CD4-positive, alpha-beta T cell treated with Interleukin-12 subunit alpha and Interleukin-12 subunit beta, for 1 hour (primary cell): ENCODE data around the gene ARAP2.

Experiments
- DNase-seq: peaks from one replicate; pipeline ENCODE4 v3.0.0-alpha.2; 2020

ARAP2 gene

DNA sequence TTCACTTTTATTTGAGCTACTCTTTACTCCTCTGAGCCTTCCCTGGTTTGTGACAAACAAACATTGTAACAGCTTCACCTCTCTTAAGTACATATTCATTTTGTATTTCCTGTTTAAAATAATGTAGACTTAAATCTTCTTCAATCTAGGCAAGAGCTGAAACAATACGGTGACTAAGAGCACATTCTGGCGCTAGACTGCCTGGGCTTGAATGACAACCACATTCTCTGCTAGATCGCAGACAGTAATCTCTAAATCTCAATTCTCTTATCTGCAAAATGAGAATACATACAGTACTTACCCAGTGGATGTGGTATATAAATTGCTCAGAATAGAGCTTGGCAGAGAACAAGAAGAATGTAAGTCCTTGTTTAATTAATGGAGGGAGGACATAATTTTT, 144.8 kb downstream of the ARAP2 start:
- no peak for DNase-seq

DNA sequence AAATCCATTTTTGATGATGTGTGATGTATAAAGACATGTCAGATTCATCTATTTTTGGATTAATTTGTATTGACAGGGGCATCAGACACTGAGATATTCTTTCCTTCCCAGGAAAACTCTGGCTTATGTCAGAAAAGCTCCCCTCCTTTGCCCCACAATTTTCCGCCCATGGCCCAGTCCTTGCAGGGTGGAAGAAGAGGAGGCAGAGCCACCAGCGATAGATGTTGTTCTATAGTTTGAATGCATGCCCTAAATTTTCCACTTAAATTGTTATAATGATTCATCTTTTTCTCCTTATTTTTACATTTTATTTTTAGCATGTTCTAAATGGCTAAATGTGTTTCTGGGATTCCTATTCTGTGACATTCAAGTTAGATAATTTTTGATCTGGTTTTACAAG, 149.3 kb downstream of the ARAP2 start:
- DNase-seq, result no peak

DNA sequence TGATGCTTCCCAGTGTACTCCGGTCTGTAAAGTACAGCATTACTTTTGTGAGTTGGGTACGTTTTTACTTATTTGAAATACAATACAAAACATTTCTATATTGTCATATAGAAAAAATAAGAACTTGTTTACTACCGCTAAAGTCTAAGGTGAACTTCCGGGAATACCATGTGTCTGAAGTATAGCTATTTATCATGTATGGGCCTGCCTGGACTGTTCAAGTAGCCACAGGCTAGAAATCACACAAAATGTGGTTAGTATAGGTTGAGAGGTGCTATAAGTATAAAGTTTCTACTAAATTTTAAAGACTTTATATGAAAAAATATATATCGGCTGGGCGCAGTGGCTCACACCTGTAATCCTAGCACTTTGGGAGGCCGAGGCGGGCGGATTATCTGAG, 152.3 kb downstream of the ARAP2 start:
- DNase-seq, result no peak

DNA sequence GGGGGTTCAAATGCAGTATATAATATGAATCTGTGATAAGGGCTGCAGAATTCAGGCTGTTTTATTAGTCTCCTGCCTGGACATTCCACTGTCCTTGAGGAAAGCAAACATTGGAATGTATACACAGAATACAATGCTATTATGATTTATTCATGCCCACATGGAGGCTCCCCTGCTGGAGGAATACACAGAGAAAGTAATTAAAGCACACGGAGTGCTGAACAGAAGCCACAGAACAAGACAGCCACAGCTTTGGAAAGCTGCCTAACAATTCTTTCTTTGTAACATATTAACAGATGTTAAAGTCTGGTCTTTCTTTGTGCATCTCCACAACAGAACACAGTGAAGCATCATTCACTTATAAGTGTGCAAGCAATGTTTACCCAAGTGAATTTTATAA, 155.8 kb downstream of the ARAP2 start:
- no peak for DNase-seq

DNA sequence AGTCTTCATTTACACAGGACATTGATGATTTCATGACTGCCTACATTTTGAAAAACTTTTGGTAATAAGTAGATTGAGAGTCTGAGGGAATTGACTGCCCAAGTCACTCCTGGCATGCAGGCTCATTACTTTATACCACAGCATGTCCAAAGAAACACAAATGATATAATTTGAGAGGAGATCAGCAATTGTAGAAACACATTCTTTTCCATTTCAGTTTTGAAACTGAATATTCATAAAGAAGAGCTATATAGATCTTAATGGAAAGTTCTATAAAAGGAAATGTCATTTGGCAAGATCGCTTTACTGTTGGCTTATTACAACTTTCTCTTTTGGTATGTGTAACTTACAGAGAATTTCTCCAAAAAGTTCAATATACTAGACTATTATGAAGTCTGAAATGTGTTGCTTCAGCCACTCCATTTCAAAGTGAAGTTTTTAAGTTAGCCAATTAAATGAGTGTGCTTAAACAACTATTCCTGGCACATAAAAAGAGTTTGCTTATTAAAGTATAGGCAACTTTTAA, 158.0 kb downstream of the ARAP2 start:
- DNase-seq, result no peak

DNA sequence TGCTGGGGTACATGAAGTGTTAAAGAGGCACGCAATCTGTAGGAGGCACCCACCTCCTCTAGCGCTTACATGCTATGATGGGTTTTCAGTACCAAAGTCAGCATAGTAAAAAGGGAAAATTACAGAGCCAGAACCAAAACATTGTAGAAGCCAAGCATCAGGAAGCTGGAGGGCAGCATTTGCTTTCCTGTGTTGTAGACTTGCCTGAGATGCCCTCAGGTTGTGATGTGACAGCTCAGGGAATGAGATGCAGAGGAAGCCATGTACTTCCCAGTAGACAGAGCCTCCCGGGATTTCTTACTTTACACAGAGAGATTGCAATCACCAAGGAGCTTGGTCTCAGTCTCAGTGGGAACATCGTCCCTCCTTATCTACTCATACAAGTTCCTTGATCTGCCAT, 161.5 kb downstream of the ARAP2 start:
- DNase-seq, result no peak

DNA sequence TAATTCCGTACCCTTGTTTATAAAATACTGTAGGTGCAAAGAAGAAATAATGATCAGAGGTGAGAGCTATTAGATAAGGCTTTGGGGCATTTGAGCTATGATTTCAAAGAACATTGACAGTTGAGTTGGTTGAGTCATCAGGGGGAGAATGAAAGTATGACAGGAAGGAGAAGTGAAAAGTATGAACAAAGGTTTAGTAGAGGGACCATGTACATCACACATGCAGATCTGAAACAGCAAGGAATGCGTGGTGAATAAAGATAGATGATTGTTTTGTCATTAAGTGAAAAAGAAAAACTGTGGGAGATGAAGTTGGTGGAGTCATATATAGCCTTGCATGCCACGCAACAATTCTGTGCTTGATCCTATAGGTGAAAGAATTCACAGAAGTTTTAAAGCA, 163.1 kb downstream of the ARAP2 start:
- DNase-seq, result no peak

DNA sequence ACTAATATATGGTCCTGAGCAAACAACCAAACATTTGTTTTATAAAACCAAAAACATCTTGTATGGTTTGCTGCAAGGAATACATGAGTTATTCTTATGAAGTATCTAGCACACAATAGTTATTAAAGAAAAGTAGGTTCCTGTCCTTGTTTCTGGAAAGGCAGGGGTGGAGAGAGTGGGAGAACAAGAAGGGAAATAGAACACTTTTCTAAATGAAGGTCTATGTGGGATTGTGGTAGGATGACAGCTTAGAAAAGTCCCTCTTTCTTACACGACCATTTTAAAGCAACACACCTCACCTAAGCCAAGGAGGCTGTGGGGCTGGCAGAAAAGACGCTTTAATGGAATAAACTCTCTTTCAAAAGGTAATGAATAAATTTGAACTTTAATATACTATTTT, 164.6 kb downstream of the ARAP2 start:
- no peak for DNase-seq

DNA sequence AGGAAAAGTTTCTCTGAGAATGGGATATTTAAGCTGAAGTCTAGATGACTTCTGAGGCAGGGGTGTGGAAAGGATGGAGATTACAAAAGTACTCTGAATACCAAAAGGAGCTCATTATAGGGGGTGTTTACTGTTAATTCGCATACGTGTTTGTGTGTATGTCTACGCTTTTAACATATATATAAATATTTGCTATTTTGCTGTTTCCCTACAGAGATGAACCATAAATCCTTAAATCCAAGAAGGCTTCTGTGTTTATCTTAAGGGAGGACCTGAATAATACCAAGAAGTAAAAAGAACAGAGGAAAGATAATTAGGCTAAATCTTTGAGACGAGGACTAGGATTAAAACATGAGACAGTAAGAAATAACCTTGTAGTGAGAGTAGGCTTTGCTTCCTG, 166.0 kb downstream of the ARAP2 start:
- DNase-seq, result no peak

DNA sequence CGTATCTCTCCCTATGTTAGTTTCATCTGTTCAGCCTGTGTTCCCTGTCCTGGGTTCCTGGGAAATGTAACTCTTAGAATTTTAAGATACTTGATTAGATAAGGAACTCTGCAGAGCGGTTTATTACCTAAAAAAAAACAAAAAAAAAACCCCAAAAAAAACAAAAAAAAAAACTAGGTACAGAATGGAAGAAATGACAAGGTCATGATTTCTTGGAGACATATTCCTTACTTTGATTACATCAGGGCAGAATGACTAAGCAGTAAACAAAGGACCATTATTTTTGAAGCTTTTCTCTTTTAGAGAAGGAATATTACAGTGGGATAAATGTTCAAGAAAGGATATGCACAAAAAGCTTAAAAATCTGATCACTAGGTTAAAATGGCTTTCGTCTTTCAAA, 171.8 kb downstream of the ARAP2 start:
- DNase-seq, result no peak

DNA sequence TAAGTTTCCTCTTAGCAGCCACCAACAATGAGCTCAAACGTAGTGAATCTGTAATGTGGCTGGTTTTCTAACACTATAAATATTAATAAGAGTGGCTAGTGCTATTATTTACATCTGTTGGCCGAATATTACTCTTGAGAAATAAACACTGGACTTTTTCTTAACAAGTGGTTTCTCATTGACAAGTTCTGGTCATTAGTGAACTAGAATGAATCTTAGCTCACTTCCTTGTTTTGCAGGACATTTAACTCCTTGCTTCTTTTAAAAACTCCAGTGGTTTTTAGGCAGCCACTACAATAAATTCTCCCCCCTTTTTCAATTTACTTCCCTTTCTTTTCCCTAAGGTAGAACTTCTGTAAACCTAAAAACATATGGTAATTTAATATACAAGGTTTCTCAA, 177.2 kb downstream of the ARAP2 start:
- DNase-seq, result no peak

DNA sequence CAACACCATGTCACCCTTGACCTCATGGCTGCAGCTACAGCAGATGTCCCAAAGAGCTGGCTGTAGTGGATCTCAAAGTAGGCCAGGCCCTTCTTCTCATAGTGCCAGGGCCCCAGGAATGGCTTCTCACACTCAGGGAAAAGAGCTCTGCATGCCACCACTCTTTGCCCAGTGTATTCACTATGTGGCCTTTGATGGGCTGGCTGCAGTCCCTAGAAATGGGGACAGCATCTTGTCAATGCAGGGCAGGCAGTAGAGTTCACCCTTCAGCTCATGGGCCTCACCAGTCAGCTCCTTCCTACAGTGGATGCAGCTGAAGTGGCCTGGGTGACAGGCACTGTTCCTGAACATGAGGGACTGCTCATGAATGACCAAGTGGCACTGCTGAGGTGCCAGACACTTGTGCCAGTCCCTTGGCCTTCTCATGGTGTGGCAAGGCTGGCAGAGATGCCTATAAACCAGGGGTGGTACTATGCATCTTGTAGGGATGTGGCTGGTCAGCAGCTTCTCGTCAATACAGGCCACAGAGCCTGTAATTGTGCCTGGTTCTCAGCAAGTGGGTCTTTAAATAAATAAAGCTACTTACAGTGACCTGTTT, 178.9 kb downstream of the ARAP2 start:
- DNase-seq, result no peak

DNA sequence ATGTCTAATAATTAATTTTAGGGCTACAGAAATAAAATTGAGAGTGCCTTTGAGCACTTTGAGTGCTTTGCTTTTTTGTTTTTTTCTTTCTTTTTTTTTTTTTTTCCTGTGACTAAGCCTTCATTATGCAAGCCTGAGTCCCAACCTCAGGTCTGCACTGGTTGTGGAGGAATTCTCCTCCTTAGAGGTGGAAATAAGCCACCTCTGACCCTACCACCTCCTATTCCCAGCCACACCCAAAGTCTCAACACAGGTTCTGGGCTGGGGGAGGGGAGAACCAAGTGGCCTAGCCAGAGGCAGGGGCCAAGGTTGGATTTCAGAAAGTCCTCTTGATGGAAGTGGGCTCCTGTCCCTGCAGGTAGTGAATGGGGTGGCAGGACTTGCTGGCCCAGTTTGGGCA, 180.2 kb downstream of the ARAP2 start:
- no peak for DNase-seq

DNA sequence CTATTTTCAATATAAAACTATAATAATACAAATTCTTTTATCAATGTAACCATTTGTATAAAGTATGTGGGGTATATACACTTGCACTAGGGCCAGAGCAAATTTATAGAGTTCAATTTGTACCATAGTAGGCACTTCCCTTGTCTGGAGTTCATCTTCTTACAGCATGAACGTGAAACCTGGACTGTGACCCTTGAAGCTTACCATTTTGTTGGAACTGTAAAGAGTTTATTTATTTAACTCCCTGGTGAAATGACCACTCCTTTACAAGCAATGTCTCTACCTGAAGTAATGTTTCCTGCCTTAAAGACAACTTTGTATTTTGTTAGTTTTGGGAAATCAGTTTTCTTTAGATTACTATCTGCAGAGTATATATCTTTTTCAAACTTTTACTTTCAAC, 188.2 kb downstream of the ARAP2 start:
- DNase-seq, result no peak

DNA sequence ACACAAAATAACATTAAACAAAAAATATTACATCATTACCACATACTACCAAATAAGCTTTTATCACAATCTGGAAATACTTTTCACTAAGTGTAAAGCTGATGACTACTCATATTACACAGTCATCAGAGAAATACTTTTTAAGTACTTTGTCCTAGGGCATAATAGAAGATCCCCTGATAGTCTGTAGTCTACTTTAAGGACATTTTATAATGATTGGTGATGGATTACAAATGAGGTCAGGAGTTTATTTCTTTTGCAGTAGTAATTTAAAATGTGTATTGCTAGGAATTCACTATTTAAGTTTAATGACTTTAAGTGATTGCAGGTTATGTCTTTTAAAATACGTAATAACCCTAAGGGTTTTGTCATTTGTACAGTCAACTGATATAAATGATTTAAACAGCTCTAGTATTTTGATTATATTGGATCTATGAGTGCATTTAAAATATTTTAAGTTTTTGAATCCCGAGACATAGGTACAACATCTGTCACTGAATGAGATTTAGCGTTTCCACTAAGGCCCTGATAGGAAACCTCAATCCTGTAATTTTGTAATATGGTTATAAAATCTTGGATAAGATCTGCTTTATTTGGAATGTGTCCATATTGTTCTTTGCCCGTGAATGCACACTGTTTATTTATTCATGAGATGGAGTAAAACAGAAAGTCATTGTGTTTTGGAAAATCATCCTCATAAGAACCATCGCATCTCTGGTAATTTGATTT, 189.5 kb downstream of the ARAP2 start:
- DNase-seq, result no peak

DNA sequence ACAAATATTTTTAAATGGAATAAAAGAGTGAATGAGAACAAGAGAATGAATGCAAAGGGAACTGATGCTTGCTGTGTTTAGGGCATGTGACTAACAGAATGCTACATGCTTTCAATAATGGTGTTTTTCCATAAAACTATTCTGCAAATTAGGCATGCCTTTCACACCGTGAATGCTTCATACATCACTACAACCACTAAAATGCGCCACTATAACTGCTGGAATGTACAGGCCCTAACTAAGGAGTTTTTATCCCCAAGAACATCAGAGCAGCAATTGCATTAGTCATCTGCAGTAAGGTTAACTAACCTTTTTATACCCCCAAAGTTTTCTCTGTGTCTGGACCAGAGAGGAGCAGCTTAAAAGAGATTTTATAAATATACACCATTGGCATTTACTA, 190.4 kb downstream of the ARAP2 start:
- DNase-seq, result no peak

DNA sequence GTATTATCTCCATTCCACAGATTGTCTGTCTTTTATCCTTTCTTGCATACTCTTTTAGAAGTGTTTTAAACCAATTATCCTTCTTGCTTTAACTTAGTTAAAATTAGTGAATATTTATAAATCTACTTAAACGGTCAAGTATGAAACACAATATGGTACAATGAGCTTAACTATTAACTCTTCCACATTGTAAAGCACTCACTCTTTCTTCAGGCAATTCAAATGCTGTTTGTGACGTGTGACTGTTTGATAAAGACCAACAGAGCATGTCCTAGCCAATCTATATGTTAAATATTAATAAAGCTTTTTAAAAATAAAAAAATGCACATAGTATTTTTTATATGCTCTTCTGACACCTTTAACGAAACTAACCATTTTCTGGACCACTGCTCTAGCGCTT, 192.7 kb downstream of the ARAP2 start:
- DNase-seq, result no peak

DNA sequence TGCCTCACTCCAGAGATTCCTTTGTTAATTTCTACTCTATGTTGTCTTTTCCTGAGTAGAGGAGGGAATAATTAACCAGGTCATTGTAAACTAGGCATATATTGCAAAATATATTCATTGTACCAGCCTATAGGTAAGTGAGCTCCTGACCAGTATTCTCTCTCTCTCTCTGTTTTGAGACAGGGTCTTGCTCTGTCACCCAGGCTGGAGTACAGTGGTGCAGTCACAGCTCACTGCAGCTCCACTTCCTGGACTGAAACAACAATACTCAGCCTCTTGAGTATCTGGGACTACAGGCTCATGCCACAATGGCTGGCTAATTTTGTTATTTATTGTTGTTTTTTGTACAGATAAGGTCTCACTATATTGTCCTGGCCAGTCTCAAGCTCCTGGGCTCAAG, 198.3 kb downstream of the ARAP2 start:
- no peak for DNase-seq

DNA sequence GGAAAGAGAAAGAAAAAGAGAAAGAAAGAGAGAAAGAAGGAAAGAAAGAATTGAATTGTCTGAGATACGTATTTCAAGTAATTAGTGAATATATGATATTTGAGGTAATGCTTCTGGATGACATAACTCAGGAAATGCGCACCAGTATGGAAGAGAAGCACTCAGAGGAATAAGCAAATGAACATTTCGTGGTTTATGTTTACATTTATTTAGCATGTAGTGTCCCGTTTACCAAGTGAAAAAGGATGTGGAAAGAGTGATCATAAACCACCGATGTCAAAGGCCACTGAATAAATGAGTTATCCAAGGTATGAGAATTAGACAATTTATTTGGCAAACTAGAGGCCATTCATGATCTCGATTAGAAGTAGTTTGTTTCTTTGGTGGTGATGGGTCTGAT, 200.4 kb downstream of the ARAP2 start:
- no peak for DNase-seq

DNA sequence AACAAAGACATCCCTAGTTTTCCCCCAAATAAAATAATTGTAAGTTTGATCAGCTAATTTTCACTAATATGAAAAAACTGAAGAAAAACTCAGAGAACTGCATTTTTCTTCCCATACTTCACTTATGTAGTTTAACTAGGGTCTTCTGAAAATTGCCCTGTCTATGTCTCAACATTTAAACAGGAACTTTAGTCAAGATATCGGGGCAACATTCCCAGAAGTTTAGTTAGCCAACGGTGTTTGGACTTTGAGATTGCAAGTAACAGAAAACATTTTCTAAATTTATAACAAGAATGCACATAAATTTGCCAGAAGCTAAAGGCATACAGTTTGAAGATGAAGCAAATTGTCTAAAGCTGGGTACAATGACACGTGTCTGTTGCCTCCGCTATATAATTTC, 201.1 kb downstream of the ARAP2 start:
- no peak for DNase-seq

DNA sequence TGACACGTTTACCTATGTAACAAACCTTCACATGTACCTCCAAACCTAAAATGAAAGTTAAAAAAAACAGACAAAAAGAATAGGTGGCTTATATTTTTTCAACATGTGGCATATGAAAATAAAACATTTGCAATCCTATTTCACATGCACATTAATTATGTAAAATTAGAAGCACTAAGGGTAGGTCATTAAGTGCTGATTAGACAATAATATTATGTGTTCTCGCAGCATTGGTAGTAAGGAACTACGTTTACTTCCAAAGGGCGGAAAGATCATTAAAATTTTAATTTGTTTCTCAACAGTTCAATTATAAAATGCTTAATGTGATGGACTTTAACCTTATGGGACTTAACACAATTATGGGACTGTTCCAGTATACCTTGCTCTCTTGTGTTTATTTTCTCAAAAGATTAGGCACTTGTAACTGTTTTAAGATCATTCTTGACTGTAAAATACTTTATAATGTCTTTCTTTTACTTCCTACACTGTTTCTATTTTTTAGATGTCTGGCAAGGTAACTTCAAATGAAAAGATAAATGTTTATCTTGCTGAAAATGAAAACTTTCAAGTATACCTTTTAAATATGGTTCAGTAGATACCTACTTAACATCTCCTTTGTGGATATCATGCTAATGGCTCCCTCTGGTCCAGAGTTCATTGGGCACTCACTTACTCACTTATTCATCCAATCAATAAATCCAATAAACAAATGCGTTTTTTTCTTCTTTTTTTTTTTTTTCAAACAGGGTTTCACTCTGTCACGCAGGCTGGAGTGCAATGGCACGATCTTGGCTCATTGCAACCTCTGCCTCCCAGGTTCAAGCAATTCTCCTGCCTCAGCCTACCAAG, 202.0 kb downstream of the ARAP2 start:
- DNase-seq, result no peak

DNA sequence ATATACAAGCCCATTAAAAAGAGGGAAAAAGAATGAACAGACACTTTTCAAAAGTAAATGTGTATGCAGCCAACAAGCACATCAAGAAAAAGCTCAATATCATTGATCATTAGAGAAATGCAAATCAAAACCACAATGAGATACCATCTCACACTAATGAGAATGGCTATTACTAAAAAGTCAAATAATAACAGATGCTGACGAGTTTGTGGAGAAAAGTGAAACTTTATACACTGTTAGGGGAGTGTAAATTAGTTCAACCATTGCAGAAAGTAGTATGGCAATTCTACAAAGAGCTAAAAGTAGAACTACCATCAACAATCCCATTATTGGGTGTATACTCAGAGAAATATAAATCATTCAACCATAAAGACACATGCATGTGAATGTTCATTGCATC, 203.0 kb downstream of the ARAP2 start:
- DNase-seq, result no peak

DNA sequence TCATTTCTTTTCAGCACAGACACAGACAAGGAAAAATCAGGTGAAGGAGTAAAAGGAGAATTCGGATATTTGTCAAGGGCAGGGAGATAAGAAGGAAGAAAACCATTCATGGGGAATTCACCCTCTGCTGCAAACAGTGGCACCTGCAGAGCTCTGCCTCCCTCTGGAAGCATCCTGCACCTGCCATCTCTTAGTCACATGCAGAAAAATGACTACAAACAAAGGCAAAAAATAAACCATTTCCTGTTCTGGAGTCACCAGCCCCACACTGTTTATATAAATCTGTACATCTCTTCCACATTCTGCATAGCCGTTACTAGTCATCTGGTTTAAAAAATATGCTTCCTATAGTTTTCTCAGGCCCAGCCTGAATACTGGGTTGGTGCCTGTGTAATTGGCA, 205.3 kb downstream of the ARAP2 start:
- DNase-seq, result no peak

DNA sequence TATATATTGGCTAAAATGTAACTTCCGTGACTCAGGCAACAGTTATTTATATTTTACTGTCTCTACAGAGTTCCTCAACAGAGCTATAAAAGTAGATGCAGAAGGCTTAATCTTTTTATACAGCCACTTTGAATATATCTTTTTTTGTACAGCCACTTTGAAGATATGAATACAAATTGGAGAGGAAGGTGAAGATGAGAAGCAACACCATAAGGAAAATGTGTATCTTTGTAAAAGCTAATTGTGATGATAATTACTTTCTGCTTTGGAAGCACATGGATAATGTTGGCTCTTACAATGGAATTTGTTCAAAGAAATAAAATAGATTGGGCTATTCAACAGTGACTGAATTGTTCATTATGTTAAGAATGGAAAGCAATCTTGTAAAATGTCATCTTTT, 205.8 kb downstream of the ARAP2 start:
- no peak for DNase-seq
